ENCODE data around the gene DLGAP1. TPM values are rescaled to one million over a fixed set of nuclear protein-coding genes. Genes with fewer than 3 reads are reported as not detected.

The DLGAP1 gene
- total and polyA plus RNA-seq, 4 donors = 16.5 to 30.7 (median 29.7) TPM

GRCh38 chr18:3777719-3778118 lies 677.4 kb downstream of the DLGAP1 start:
- H3K27me3 ChIP-seq (ENCODE audit: control insufficient read depth, insufficient read depth, low read length) = no peaks in the 10 kb centered on the region
- H3K4me1 ChIP-seq (ENCODE audit: control insufficient read depth, insufficient read depth, low read length) = peaks cover 1% of the 10 kb centered on the region
- H3K36me3 ChIP-seq (ENCODE audit: control insufficient read depth, insufficient read depth, low read length) = no peaks in the 10 kb centered on the region
- H3K9me3 ChIP-seq (ENCODE audit: control insufficient read depth, insufficient read depth, low read length) = no peaks in the 10 kb centered on the region
- no peak overlapping the region for H3K27ac ChIP-seq (ENCODE audit: low read depth, low read length)
- WGBS (ENCODE audit: insufficient coverage) = no CpG with 5 or more reads among the region's 1 CpG
- DNase-seq (ENCODE audit: low read depth in 4 of 6, low spot score in 6 of 6) = no peak
- no peak overlapping the region for H3K4me3 ChIP-seq (ENCODE audit: low read depth, low read length)

DNA sequence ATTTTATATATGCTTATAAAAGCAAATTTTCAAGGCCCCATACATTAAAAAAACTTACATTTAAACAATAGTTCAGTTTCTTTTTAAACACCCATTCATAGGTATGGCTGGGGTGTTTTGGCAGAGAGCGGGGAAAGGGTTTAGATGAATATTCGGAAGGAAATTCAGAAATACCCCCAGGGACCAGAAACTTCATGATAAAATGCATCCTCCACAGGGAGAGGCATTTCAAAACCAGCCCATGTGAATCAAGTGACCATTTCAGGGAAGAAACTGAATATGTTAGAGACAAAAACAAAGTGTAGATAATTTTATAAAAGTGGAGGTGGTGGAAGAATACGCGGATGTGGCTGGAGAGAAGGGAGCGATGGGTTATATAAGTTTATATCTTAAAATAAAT lies 678.0 kb downstream of the DLGAP1 start:
- H3K4me1 ChIP-seq (ENCODE audit: control insufficient read depth, insufficient read depth, low read length) = peaks cover 4% of the 10 kb centered on the region
- DNase-seq (ENCODE audit: low read depth in 4 of 6, low spot score in 6 of 6) = no peak
- no peak overlapping the region for H3K27ac ChIP-seq (ENCODE audit: low read depth, low read length)
- no peaks in the 10 kb centered on the region for H3K27me3 ChIP-seq (ENCODE audit: control insufficient read depth, insufficient read depth, low read length)
- H3K9me3 ChIP-seq (ENCODE audit: control insufficient read depth, insufficient read depth, low read length) = no peaks in the 10 kb centered on the region
- H3K36me3 ChIP-seq (ENCODE audit: control insufficient read depth, insufficient read depth, low read length) = no peaks in the 10 kb centered on the region
- H3K4me3 ChIP-seq (ENCODE audit: low read depth, low read length) = no peak overlapping the region
- WGBS (ENCODE audit: insufficient coverage) = no CpG with 5 or more reads among the region's 5 CpGs

- Histone ChIP-seq H3K9me3 (ENCODE audit: control insufficient read depth, insufficient read depth, low read length) (no peaks in the 10 kb centered on the region), H3K27me3 (ENCODE audit: control insufficient read depth, insufficient read depth, low read length) (no peaks in the 10 kb centered on the region), H3K27ac (ENCODE audit: low read depth, low read length) (no peak overlapping the region), H3K4me1 (ENCODE audit: control insufficient read depth, insufficient read depth, low read length) (peaks cover 7% of the 10 kb centered on the region), H3K4me3 (ENCODE audit: low read depth, low read length) (no peak overlapping the region), H3K36me3 (ENCODE audit: control insufficient read depth, insufficient read depth, low read length) (no peaks in the 10 kb centered on the region)
- DNase-seq (ENCODE audit: low read depth in 4 of 6, low spot score in 6 of 6) = no peak
- 56% methylated on average over 5 of the region's 5 CpGs for WGBS (ENCODE audit: insufficient coverage)
Measured at GRCh38 chr18:3775996-3776395, 679.1 kb downstream of the DLGAP1 start.

- 86% methylated on average over 1 of the region's 1 CpG for WGBS (ENCODE audit: insufficient coverage)
- no peaks in the 10 kb centered on the region for H3K9me3 ChIP-seq (ENCODE audit: control insufficient read depth, insufficient read depth, low read length)
- no peak overlapping the region for H3K27ac ChIP-seq (ENCODE audit: low read depth, low read length)
Measured at GRCh38 chr18:3773303-3773702, 681.8 kb downstream of the DLGAP1 start.

GRCh38 chr18:3771121-3771971 lies 683.8 kb downstream of the DLGAP1 start:
- Histone ChIP-seq H3K9me3 (ENCODE audit: control insufficient read depth, insufficient read depth, low read length) (no peaks in the 10 kb centered on the region), H3K27ac (ENCODE audit: low read depth, low read length) (peak overlapping the region; percentile 64), H3K36me3 (ENCODE audit: control insufficient read depth, insufficient read depth, low read length) (no peaks in the 10 kb centered on the region), H3K4me1 (ENCODE audit: control insufficient read depth, insufficient read depth, low read length) (peaks cover 8% of the 10 kb centered on the region), H3K4me3 (ENCODE audit: low read depth, low read length) (peak overlapping the region; percentile 50), H3K27me3 (ENCODE audit: control insufficient read depth, insufficient read depth, low read length) (no peaks in the 10 kb centered on the region)
- peak; percentile 66 to 95 (median 76) for DNase-seq (ENCODE audit: low read depth in 4 of 6, low spot score in 6 of 6)
- 0% methylated on average over 31 of the region's 40 CpGs for WGBS (ENCODE audit: insufficient coverage)

More at GRCh38 chr18:3773303-3773702, 681.8 kb downstream of the DLGAP1 start:
- H3K4me1 ChIP-seq (ENCODE audit: control insufficient read depth, insufficient read depth, low read length) = peaks cover 8% of the 10 kb centered on the region
- no peak overlapping the region for H3K4me3 ChIP-seq (ENCODE audit: low read depth, low read length)
- H3K27me3 ChIP-seq (ENCODE audit: control insufficient read depth, insufficient read depth, low read length) = no peaks in the 10 kb centered on the region
- H3K36me3 ChIP-seq (ENCODE audit: control insufficient read depth, insufficient read depth, low read length) = no peaks in the 10 kb centered on the region
- DNase-seq (ENCODE audit: low read depth in 4 of 6, low spot score in 6 of 6) = no peak

- no peak overlapping the region for H3K27ac ChIP-seq (ENCODE audit: low read depth, low read length)
- DNase-seq (ENCODE audit: low read depth in 4 of 6, low spot score in 6 of 6) = no peak
- H3K36me3 ChIP-seq (ENCODE audit: control insufficient read depth, insufficient read depth, low read length) = no peaks in the 10 kb centered on the region
- H3K4me1 ChIP-seq (ENCODE audit: control insufficient read depth, insufficient read depth, low read length) = no peaks in the 10 kb centered on the region
- no CpG with 5 or more reads among the region's 4 CpGs for WGBS (ENCODE audit: insufficient coverage)
- H3K4me3 ChIP-seq (ENCODE audit: low read depth, low read length) = no peak overlapping the region
- H3K27me3 ChIP-seq (ENCODE audit: control insufficient read depth, insufficient read depth, low read length) = no peaks in the 10 kb centered on the region
- peaks cover 1% of the 10 kb centered on the region for H3K9me3 ChIP-seq (ENCODE audit: control insufficient read depth, insufficient read depth, low read length)
Measured at GRCh38 chr18:3761266-3761665, 693.8 kb downstream of the DLGAP1 start.

- no peak overlapping the region for H3K27ac ChIP-seq (ENCODE audit: low read depth, low read length)
- no peaks in the 10 kb centered on the region for H3K27me3 ChIP-seq (ENCODE audit: control insufficient read depth, insufficient read depth, low read length)
- H3K9me3 ChIP-seq (ENCODE audit: control insufficient read depth, insufficient read depth, low read length) = peaks cover 2% of the 10 kb centered on the region
- H3K36me3 ChIP-seq (ENCODE audit: control insufficient read depth, insufficient read depth, low read length) = no peaks in the 10 kb centered on the region
- 100% methylated on average over 1 of the region's 7 CpGs for WGBS (ENCODE audit: insufficient coverage)
- H3K4me1 ChIP-seq (ENCODE audit: control insufficient read depth, insufficient read depth, low read length) = no peaks in the 10 kb centered on the region
- no peak for DNase-seq (ENCODE audit: low read depth in 4 of 6, low spot score in 6 of 6)
- H3K4me3 ChIP-seq (ENCODE audit: low read depth, low read length) = no peak overlapping the region
Measured at GRCh38 chr18:3760741-3761140, 694.4 kb downstream of the DLGAP1 start.

GRCh38 chr18:3759099-3759498 lies 696.0 kb downstream of the DLGAP1 start:
- no peak for DNase-seq (ENCODE audit: low read depth in 4 of 6, low spot score in 6 of 6)
- Histone ChIP-seq H3K27ac (ENCODE audit: low read depth, low read length) (no peak overlapping the region), H3K27me3 (ENCODE audit: control insufficient read depth, insufficient read depth, low read length) (no peaks in the 10 kb centered on the region), H3K4me3 (ENCODE audit: low read depth, low read length) (no peak overlapping the region), H3K36me3 (ENCODE audit: control insufficient read depth, insufficient read depth, low read length) (no peaks in the 10 kb centered on the region), H3K9me3 (ENCODE audit: control insufficient read depth, insufficient read depth, low read length) (peaks cover 3% of the 10 kb centered on the region), H3K4me1 (ENCODE audit: control insufficient read depth, insufficient read depth, low read length) (no peaks in the 10 kb centered on the region)
- WGBS (ENCODE audit: insufficient coverage) = 94% methylated on average over 2 of the region's 2 CpGs

- 97% methylated on average over 3 of the region's 7 CpGs for WGBS (ENCODE audit: insufficient coverage)
- Histone ChIP-seq H3K27ac (ENCODE audit: low read depth, low read length) (no peak overlapping the region), H3K4me3 (ENCODE audit: low read depth, low read length) (no peak overlapping the region), H3K4me1 (ENCODE audit: control insufficient read depth, insufficient read depth, low read length) (no peaks in the 10 kb centered on the region), H3K27me3 (ENCODE audit: control insufficient read depth, insufficient read depth, low read length) (no peaks in the 10 kb centered on the region), H3K36me3 (ENCODE audit: control insufficient read depth, insufficient read depth, low read length) (no peaks in the 10 kb centered on the region), H3K9me3 (ENCODE audit: control insufficient read depth, insufficient read depth, low read length) (peaks cover 3% of the 10 kb centered on the region)
- no peak for DNase-seq (ENCODE audit: low read depth in 4 of 6, low spot score in 6 of 6)
Measured at GRCh38 chr18:3758531-3758930, 696.6 kb downstream of the DLGAP1 start.

DNA sequence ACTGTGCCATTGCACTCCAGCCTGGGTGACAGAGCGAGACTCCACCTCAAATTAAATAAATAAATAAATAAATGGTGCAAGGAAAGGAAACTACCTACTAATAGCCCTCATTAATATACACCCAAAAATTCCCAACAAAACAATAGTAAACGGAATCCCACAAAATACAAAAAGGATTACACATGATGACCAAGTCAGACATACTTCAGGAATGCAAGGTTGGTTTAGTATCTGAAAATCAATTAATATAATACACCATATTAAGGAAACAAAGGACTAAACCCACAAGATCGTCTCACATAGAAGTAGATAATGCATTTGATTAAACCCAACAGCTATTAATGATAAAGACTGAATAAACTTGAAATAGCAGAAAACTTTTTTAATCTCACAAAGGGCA lies 697.7 kb downstream of the DLGAP1 start:
- no peaks in the 10 kb centered on the region for H3K4me1 ChIP-seq (ENCODE audit: control insufficient read depth, insufficient read depth, low read length)
- no peak overlapping the region for H3K4me3 ChIP-seq (ENCODE audit: low read depth, low read length)
- no peak for DNase-seq (ENCODE audit: low read depth in 4 of 6, low spot score in 6 of 6)
- WGBS (ENCODE audit: insufficient coverage) = no CpG with 5 or more reads among the region's 3 CpGs
- H3K36me3 ChIP-seq (ENCODE audit: control insufficient read depth, insufficient read depth, low read length) = no peaks in the 10 kb centered on the region
- no peak overlapping the region for H3K27ac ChIP-seq (ENCODE audit: low read depth, low read length)
- peaks cover 3% of the 10 kb centered on the region for H3K9me3 ChIP-seq (ENCODE audit: control insufficient read depth, insufficient read depth, low read length)
- no peaks in the 10 kb centered on the region for H3K27me3 ChIP-seq (ENCODE audit: control insufficient read depth, insufficient read depth, low read length)

All from spinal cord (tissue), 10 donors.